LHCN-M2 (cell line): Measurements from ENCODE around the gene YES1. TPM values are rescaled to one million over a fixed set of nuclear protein-coding genes. Genes with fewer than 3 reads are reported as not detected.
A peak's percentile ranks its signal among the peaks of the same experiment; 100 is the strongest.

Experiments used
- DNase-seq: peaks from one replicate; pipeline ENCODE4 v3.0.0-alpha.2; 2012; ENCODE audit warnings: low read depth
- polyA plus RNA-seq: library from polyadenylated mRNA; unstranded; fragments of >200 nt; gene quantifications from one replicate; pipeline ENCODE4 v1.2.1, GENCODE V29; 2012; ENCODE audit warnings: missing spikeins
- total RNA-seq: library from RNA; depleted of rRNA; stranded (reverse); fragments of >200 nt; gene quantifications from 2 replicates; pipeline ENCODE4 v1.2.3, GENCODE V29; 2014; rRNA removed

The YES1 gene
- 112 and 124 TPM in 2 replicates for total RNA-seq
- polyA plus RNA-seq, result 9.2 TPM

DNA sequence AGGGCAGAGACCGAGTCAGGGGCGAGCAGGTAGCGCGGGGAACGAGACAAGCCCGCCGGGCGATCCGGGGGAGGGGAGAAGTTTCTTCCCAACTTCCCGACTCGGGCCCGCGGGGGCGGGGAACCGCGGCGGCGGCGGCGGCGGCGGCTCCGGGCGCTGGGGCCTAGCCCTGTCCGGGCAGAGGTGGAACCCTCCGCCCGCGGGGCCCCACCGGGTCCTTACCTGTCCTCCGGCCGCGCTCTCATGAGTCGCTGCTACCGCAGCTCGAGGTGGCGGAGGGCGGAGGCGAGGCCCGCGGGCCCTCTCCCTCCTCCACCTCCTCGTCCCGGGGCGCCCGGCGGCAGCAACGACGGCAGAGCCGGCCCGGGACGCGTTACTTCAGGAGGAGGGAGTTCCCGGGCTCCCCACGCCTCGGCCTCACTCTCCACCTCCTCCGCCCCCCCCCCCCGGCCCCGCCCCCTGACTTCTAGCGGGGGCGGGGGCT is at the start of gene YES1:
TSS of gene YES1 (minus strand) at position 351 of the 484 bp plus-strand sequence. CDS start 55,415 bp downstream, outside the sequence.
- no peak for DNase-seq

DNA sequence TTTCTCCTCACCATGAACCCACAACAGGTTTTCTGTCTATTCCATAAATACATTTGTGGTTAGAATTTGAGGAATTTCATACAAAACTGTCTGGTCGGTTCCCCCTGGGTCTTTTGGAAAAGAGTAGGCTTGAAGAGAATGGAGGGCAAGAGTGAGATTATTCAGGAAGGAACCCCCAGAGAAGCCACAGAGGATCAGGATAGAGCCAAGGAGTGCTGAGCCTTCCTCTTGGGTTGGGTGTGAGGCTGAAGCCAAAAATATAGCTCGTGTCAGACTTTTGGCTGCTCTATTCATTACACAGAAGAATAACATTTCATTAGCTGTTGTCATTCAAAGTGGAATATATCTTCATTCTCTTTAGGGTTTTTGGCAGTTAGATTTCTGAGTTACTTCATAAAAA is 45.9 kb upstream of the YES1 start:
- DNase-seq, result no peak

DNA sequence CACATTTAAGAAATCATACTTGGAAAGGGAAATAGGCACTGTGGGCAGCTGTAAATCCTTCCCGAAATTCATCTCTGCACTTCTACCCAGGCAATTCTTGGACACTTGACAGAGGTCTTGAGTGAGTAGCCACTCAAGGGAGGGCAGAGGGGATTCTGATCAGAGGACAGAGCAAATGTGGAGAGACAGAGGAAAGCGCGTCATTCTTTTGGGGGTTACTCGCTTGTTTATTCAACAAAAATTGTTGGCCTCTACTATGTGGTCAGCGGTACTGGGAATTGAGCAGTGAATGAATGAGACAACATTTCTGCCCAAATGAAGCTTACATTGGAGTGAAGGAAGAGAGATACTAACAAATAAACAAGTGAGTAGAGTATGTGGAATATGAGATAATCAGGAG is 41.4 kb upstream of the YES1 start:
- DNase-seq, result no peak

GRCh38 chr18:850960-851359 is 38.9 kb upstream of the YES1 start:
- DNase-seq, result no peak

GRCh38 chr18:849021-849420 is 37.0 kb upstream of the YES1 start:
- DNase-seq, result no peak

GRCh38 chr18:848062-848861 is 36.2 kb upstream of the YES1 start:
- no peak for DNase-seq

DNA sequence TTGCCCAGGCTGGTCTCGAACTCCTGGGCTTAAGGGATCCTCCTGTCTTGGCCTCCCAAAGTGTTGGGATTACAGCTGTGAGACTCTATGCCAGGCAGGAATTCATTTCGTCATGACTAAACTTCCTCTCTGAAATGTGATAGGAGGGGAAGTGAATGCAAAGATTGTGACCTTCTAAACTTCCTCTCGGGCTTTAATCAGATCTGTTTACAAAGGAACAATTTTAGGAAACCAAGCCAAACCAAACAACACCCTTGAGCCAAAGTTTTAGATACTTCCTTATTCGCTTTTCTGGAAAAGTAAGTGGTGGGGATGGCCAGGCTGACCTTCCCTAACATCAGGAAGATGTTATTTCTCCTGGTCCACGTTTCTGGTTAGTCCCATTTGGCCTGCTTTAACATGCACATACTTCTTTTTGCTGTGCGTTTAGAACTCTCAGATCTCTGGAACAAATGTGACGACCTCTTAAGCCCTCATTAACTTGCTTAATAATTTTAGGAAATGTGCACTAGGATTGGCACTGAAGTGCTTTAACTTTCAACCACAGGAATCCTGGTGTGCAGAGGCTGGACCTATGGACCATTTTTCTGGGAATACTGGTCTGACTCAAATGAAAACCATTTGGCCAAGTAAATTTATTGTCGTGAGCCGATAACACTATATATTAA is 33.2 kb upstream of the YES1 start:
- DNase-seq, result peak; percentile 81

DNA sequence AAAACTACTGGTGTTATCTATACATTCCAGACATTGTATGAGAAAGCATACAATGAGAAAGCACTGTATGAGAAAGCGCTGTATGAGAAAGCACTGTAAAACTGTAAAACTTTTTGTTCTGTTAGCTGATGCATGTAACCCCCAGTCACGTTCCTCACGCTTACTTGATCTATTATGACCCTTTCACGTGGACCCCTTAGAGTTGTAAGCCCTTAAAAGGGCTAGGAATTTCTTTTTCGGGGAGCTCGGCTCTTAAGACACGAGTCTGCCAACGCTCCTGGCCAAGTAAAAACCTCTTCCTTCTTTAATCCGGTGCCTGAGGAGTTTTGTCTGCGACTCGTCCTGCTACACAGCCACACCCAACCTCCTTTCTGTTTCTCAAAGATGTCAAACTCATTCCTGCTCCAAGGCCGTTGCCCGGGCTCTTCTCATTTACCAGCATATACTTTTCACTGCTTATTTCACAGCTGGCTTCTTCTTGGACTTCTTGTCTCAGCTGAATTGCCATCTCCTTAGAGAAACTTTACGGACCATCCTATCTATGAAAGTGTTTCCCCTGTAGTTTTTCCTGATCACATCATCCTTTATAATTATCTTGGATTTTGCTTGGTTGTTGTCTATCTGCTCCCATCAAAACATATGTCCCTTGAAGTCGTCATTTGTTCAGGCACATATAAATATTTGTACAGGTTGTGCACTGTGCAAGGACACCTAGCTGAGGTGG is 29.8 kb upstream of the YES1 start:
- DNase-seq, result no peak

DNA sequence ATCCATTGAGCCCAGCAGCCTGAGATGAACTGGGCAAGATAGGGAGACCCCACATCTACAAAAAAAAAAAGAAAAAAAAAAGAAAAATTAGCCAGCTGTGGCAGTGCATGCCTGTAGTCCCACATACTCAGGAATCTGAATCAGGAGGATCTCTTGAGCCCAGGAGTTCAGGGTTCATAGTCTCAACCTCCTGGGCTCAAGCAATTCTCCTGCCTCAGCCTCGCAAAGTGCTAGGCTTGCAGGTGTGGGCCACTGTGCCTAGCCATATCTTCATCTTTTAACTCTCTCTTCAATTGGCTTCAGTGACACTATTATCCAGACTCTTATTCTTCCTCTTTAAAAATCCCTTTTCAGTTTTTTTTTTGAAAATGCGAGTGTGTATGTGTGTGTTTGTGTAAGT is 28.5 kb upstream of the YES1 start:
- no peak for DNase-seq

DNA sequence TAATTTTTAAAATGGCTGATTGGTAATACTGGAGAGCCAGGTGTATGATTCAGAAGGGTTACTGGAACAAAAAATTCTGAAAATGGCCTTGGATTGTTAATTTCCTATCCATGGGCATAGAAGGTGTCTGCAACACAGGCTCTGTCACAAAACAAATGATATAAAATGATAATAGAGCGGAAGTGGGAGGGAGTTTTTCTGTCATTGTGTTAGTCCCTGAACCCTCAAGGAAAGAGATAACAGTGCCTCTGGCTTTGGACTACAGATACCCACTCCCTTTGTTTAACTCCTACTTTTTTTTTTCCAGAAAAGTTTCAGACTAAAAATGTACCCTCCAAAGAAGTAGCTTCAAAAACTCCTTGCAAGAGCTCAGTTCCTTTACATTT is 28.0 kb upstream of the YES1 start:
- no peak for DNase-seq

DNA sequence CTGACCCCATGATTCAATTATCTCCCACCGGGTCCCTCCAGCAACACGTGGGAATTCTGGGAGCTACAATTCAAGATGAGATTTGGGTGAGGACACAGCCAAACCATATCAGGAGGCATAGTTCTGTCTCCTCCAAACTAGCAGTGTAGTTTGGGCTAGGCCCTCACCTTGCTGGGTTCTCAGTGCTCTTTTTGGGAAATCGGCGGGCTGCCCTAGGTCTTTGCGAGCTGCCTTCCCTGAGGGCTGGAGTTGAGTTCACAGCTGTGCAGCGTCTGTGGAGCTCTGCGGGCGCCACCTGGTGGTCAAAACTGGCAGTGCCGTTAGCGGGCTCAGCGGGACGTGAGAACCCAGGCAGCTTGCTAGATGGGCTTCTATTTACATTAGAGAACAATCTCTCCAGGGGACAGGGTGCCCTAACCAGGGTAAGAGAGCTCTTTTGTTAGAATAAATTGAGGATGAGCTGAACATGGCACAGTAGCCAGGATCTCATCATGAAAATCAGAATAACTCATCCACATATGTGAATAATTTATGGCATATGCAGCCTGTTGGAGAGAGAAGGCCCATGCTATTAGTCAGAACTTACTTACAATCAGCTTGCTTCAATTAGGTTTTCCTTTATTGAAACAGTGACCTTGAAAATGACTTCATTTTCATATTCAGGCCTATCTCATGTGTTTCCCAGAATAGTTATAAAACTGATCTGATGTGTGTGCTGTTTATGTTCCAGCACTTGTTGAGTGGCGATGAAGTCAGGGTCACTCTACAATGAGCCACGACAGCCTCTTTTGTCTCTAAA is 27.4 kb upstream of the YES1 start:
- DNase-seq, result peak; percentile 69

GRCh38 chr18:837922-838321 is 25.9 kb upstream of the YES1 start:
- DNase-seq, result no peak

- no peak for DNase-seq
Observed at GRCh38 chr18:834082-834720, 22.2 kb upstream of the YES1 start.

DNA sequence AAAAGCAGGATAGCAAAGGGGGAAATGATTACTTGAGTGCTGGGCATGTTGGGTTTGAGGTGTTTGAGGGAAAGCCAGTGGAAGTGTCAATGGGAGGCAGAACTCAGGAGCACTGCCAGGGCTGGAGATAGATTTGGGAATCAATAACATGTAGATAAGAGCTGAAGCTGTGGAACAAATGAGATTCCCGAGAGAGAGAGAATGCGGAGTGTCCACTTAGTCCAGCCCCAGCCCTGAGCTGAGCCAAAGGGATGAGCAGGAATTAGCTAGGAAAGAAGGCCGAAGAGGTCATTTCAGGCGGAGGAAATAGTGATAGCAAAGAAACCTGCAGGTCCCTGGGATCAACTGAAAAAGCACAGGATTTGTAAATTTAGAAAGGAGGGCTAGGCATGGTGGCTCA is 21.2 kb upstream of the YES1 start:
- DNase-seq, result no peak

DNA sequence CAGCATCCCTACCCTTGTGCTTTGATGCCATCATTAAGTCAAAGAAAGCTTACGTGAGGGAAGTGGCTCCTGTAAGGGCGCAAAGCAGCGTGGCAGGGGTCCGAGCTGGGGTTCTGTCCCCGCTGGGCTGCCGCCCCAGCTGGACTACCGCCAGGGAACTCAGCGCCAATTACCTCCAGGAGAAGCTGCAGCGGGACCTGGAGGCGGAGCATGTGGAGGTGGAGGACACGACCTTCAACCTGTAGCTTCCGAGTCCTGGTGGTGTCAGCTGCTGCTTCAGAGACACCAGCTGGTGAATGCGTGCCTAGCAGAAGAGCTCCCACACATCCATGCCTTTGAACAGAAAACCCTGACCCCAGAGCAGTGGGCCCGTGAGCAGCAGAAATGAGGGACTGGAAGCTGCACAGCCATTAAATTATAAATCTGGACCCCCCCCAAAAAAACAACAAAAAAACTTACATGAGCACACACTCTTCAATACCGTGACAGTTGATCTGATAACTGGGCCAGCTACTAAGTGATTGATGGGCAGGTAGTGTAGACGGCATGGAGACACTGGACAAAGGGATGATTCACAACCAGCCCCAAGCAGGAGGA is 20.1 kb upstream of the YES1 start:
- DNase-seq, result no peak

- DNase-seq, result peak; percentile 72
Observed at GRCh38 chr18:830315-830901, 18.4 kb upstream of the YES1 start.

DNA sequence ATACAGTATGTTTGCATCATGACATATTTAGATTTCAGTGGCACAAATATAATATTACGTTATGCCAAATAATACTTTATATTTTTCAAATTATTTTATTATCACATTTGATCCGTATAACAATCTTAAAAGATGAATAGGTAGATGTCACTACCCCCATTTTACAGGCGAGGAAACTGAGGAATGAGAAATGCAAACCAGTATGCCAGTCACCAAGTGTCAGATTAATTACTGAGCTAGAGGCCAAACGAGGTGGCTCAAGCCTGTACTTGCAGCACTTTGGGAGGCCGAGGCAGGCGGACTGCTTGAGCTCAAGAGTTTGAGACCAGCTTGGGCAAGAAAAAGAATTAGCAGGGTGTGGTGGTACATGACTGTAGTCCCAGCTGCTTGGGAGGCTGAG is 17.4 kb upstream of the YES1 start:
- no peak for DNase-seq

DNA sequence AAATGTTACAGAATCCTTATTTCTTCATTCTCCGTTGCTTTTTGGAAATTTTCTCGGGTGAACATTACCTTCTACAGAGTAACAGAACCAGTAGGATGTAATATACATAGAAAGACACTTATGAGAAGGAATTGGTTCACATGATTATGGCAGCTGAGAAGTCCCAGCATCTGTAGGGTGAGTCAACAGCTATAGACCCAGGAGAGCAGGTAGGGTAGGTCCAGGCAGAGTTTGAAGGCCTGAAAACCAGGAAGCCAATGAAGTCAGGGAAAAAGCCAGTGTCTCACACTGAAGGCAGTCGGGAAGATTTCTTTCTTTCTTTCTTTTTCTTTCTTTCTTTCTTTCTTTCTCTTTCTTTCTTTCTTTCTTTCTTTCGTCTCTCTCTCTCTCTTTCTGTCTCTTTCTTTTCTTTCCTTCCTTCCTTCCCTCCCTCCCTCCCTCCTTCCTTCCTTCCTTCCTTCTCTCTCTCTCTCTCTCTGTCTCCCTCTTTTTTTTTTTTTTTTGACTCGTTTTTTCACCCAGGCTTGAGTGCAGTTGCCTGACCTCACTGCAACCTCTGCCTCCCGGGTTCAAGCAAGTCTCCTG is 15.1 kb upstream of the YES1 start:
- DNase-seq, result no peak

GRCh38 chr18:825891-826585 is 14.0 kb upstream of the YES1 start:
- no peak for DNase-seq
